K562 (cell line): ENCODE results near the gene TBRG1. TPM values are rescaled to one million over a fixed set of nuclear protein-coding genes. Genes with fewer than 3 reads are reported as not detected.
A peak's percentile ranks its signal among the peaks of the same experiment; 100 is the strongest.

Experiments used
- ATAC-seq: fragments of 200-7000 bp; cut with Tn5 transposase; 3 replicates; pipeline ENCODE4 v1.9.1; 2020; ENCODE audit warnings: moderate library complexity
- BruUV-seq: library from RNA; stranded (reverse); fragments of 400-500 nt; replicated peaks from 2 replicates; lab custom pipeline; 2021; lab: Mats Ljungman, UMichigan
- CTCF ChIA-PET: fragments of 300-600 bp; formaldehyde crosslinking; extraction: SDS; loops from one replicate; lab custom pipeline; 2021; ENCODE audit warnings: low intra/inter-chr PET ratio; lab: Yijun Ruan, JAX
- POLR2A ChIA-PET: fragments of 300-600, 350-650 bp; sonication (Branson Sonifier 250); formaldehyde crosslinking; extraction: SDS; loops from one replicate; lab custom pipeline; 2021; ENCODE audit warnings: antibody characterized with exemption, inconsistent platforms; lab: Yijun Ruan, JAX
- DNase-seq, 4 experiments: peaks; one replicate each; pipeline versions ENCODE4 v3.0.0 to v3.0.0-alpha.2; 2011 to 2018; ENCODE audit warnings: low spot score in 3 of 4, mixed read lengths in 3 of 4; ENCODE audit errors: extremely low read depth in 1 of 4
- FAIRE-seq: peaks from 2 replicates; lab custom pipeline; 2011; peaks lifted over from hg19 to GRCh38; lab: Jason Lieb, UNC
- H2AFZ ChIP-seq: 2 replicates; pipeline ENCODE4 v1.6.0; 2011; ENCODE audit warnings: low read depth, low read length, control low read depth, inconsistent platforms
- H3K27ac ChIP-seq: fragments of 200-600 bp; 3 replicates; pipeline ENCODE4 v1.8.0; 2011; ENCODE audit warnings: low read depth, mild to moderate bottlenecking, control low read depth, inconsistent platforms, low read length, moderate library complexity, mixed read lengths; ENCODE audit errors: extremely low read depth
- H3K27me3 ChIP-seq, 2 experiments: fragments of 300-600 bp in 1 of 2; 2 replicates in 1 of 2; 3 replicates in 1 of 2; pipeline versions ENCODE4 v1.6.0 to v1.8.0; 2011; ENCODE audit warnings: inconsistent platforms in 2 of 2, low read length in 2 of 2, mild to moderate bottlenecking in 1 of 2, mixed read lengths in 1 of 2, moderate library complexity in 1 of 2; ENCODE audit not compliant: control insufficient read depth in 2 of 2, insufficient read depth in 2 of 2
- H3K36me3 ChIP-seq: fragments of 300-600 bp; 3 replicates; pipeline ENCODE4 v1.8.0; 2011; ENCODE audit warnings: mild to moderate bottlenecking, low read length, inconsistent platforms; ENCODE audit not compliant: control insufficient read depth, insufficient read depth
- H3K4me1 ChIP-seq, 2 experiments: fragments of 200-600 bp in 1 of 2; replicated peaks in 1 of 2; 2 replicates in 1 of 2; 3 replicates in 1 of 2; pipeline versions ENCODE4 v1.5.1 to v1.8.0; 2011; ENCODE audit warnings: inconsistent platforms in 2 of 2, low read length in 2 of 2, mild to moderate bottlenecking in 1 of 2, mixed read lengths in 1 of 2, moderate library complexity in 1 of 2; ENCODE audit not compliant: control insufficient read depth in 2 of 2, insufficient read depth in 2 of 2
- H3K4me2 ChIP-seq: 2 replicates; pipeline ENCODE4 v1.6.1; 2011; ENCODE audit warnings: low read length, control low read depth, inconsistent platforms, mixed read lengths; ENCODE audit not compliant: insufficient read depth
- H3K4me3 ChIP-seq: fragments of 200-600 bp; sonication (generic), shearing (Covaris generic); 2 replicates; pipeline ENCODE4 v1.5.1; 2016; ENCODE audit warnings: control low read depth, inconsistent platforms
- H3K79me2 ChIP-seq: fragments of 200-600 bp; 3 replicates; pipeline ENCODE4 v1.8.0; 2011; ENCODE audit warnings: low read length, inconsistent platforms; ENCODE audit not compliant: control insufficient read depth, insufficient read depth
- H3K9ac ChIP-seq, 2 experiments: 2 replicates each; pipeline versions ENCODE4 v1.6.0 to v1.6.1; 2011; ENCODE audit warnings: low read depth in 2 of 2, low read length in 2 of 2, control low read depth in 1 of 2, inconsistent platforms in 1 of 2, mild to moderate bottlenecking in 1 of 2, mixed read lengths in 1 of 2; ENCODE audit not compliant: insufficient read depth in 1 of 2
- H3K9me1 ChIP-seq: one replicate; pipeline ENCODE4 v1.6.0; 2011; ENCODE audit warnings: inconsistent platforms, mild to moderate bottlenecking, low read length, moderate library complexity; ENCODE audit not compliant: control insufficient read depth, insufficient read depth
- H3K9me3 ChIP-seq: replicated peaks from 2 replicates; pipeline ENCODE4 v1.5.1; 2011; ENCODE audit warnings: low read depth, low read length, inconsistent platforms; ENCODE audit not compliant: control insufficient read depth, insufficient read depth
- H4K20me1 ChIP-seq: replicated peaks from 2 replicates; pipeline ENCODE4 v1.6.1; 2011; ENCODE audit warnings: low read length, inconsistent platforms, mixed read lengths; ENCODE audit not compliant: control insufficient read depth, insufficient read depth
- ATF7 ChIP-seq: fragments of 450-650 bp; IDR thresholded peaks from 2 replicates; pipeline ENCODE4 v1.7.1; 2014; ENCODE audit warnings: mild to moderate bottlenecking, moderate library complexity
- CLOCK ChIP-seq: fragments of 250-450 bp; sonication (Bioruptor Pico); IDR thresholded peaks from 2 replicates; pipeline ENCODE4 v1.4.0; 2020; ENCODE audit warnings: mild to moderate bottlenecking, moderate library complexity, borderline replicate concordance
- ETS1 ChIP-seq: conservative IDR thresholded peaks from 2 replicates; pipeline ENCODE4 v1.6.1; 2011; ENCODE audit warnings: low read depth, mild to moderate bottlenecking, low read length; ENCODE audit not compliant: control insufficient read depth
- ETV1 ChIP-seq: fragments of 450-650 bp; conservative IDR thresholded peaks from 2 replicates; pipeline ENCODE4 v1.6.1; 2016; ENCODE audit warnings: missing genetic modification characterization, control low read depth, low read depth, missing compliant biosample characterization
- HOMEZ ChIP-seq: fragments of 250-450 bp; sonication (Bioruptor Pico); IDR thresholded peaks from 2 replicates; pipeline ENCODE4 v1.4.0; 2020; ENCODE audit warnings: mild to moderate bottlenecking, moderate library complexity
- MXD1 ChIP-seq: fragments of 250-450 bp; sonication (Bioruptor Pico); IDR thresholded peaks from 2 replicates; pipeline ENCODE4 v1.8.0; 2021; ENCODE audit warnings: borderline replicate concordance, mild to moderate bottlenecking, moderate library complexity; ENCODE audit not compliant: poor library complexity, severe bottlenecking
- NCOA2 ChIP-seq, 2 experiments: fragments of 450-650 bp; IDR thresholded peaks; 2 replicates each; pipeline ENCODE4 v1.6.1; 2018; ENCODE audit warnings: mild to moderate bottlenecking in 2 of 2, moderate library complexity in 1 of 2; ENCODE audit not compliant: partially characterized antibody in 2 of 2
- SRSF9 ChIP-seq: fragments of 200-400 bp; formaldehyde crosslinking; IDR thresholded peaks from 2 replicates; pipeline ENCODE4 v1.6.1; 2017; ENCODE audit warnings: low read depth, low read length, borderline replicate concordance
- ZKSCAN8 ChIP-seq: fragments of 200-800 bp; sonication (Bioruptor generic); IDR thresholded peaks from 2 replicates; pipeline ENCODE4 v1.6.1; 2016; ENCODE audit warnings: missing genetic modification characterization, missing compliant biosample characterization
- ZNF668 ChIP-seq: fragments of 250-450 bp; sonication (Bioruptor Pico); IDR thresholded peaks from 2 replicates; pipeline ENCODE4 v1.8.0; 2022; ENCODE audit warnings: mild to moderate bottlenecking, inconsistent platforms
- ZNF766 ChIP-seq: fragments of 200-800 bp; sonication (Bioruptor generic); conservative IDR thresholded peaks from 2 replicates; pipeline ENCODE4 v1.6.1; 2016; ENCODE audit warnings: missing genetic modification characterization, missing compliant biosample characterization
- WGBS: fragments of 100-300 bp; shearing (Covaris generic); methylation state at CpG from one replicate; pipeline ENCODE4 v1.1.6; 2016; ENCODE audit warnings: low coverage, mixed read lengths; ENCODE audit not compliant: insufficient coverage; ENCODE audit errors: missing lambda C conversion rate; 5-methylcytosine and 5-hydroxymethylcytosine counted together
- in situ Hi-C: fragments of 300-500 bp; cut with MboI; formaldehyde crosslinking; loops from 4 replicates; pipeline ENCODE4 v1.15.0; 2018; ENCODE audit warnings: inconsistent platforms, mixed read lengths
- intact Hi-C: fragments of 100-400 bp; cut with micrococcal nuclease; formaldehyde crosslinking; loops from 2 replicates; pipeline ENCODE4 v1.14.2; 2022
- polyA plus RNA-seq, 8 experiments: library from polyadenylated mRNA; depleted of rRNA in 4 of 8; stranded (reverse) in 5 of 8; unstranded in 3 of 8; fragments of >200 nt; fragmentation: Nextera tagmentation in 2 of 8; fragmentation: Illumina TruSeq in 1 of 8; extraction: Ambion mirVana in 2 of 8; extraction: Trizol in 1 of 8; gene quantifications; 2 replicates each; pipeline versions ENCODE4 v1.2.1 to v1.2.3, GENCODE V29; 2011 to 2014; ENCODE audit warnings: inconsistent platforms in 1 of 8, missing spikeins in 1 of 8
- total RNA-seq, 7 experiments: library from RNA; depleted of rRNA in 6 of 7; stranded (reverse); fragments of >200 nt in 6 of 7; fragmentation: Illumina TruSeq in 2 of 7; extraction: Trizol in 2 of 7; gene quantifications; 2 replicates each; pipeline versions ENCODE4 v1.2.1 to v1.2.3, GENCODE V29; 2011 to 2021; ENCODE audit warnings: low replicate concordance in 1 of 7

TBRG1 gene
- total and polyA plus RNA-seq, 9 of the 15 experiments (the other 6 are each of a cell fraction or from before 2014, with no cell fraction given): 8.7 to 30.0 (median 20.2) TPM

- H2AFZ ChIP-seq: no peak overlapping the region
- H3K9me3 ChIP-seq: no peaks in the 10 kb centered on the region
- ATAC-seq: no peak
- H3K4me1 ChIP-seq: no peaks in the 10 kb centered on the region; a peak in 2 of 5 replicates
- no peaks in the 10 kb centered on the region for H4K20me1 ChIP-seq
- no peak for TF ChIP-seq ZNF766 (CRISPR knock-in tag)
- peak; percentile 32; the same call in 1 of the 2 replicates for TF ChIP-seq ETV1
- TF ChIP-seq HOMEZ (CRISPR knock-in tag): no peak
- no peak for TF ChIP-seq MXD1
- TF ChIP-seq ZKSCAN8 (CRISPR knock-in tag): peak; percentile 75; the same call in 1 of the 2 replicates
- TF ChIP-seq CLOCK: no peak
- 0 out of 2 replicates have a peak, but pooled peaks have one; percentile 23 for TF ChIP-seq ATF7
- no peak for TF ChIP-seq ETS1
- TF ChIP-seq SRSF9: no peak
- TF ChIP-seq ZNF668: no peak
- TF ChIP-seq NCOA2 (IDR thresholded peaks at IDR 0.05; ENCODE audit: partially characterized antibody in 2 of 2): no peak
- H3K4me3 ChIP-seq: no peak overlapping the region
- H3K9ac ChIP-seq: no peak overlapping the region
- ChIA-PET CTCF (no interaction called here), POLR2A (interaction anchor here (0.5 kb wide), 1 partner anchor 17 kb away, joined by 3 read pairs; the partner anchor contains the start of gene TBRG1)
- no peaks in the 10 kb centered on the region for H3K79me2 ChIP-seq
- BruUV-seq: no TSS peak
- no peaks in the 10 kb centered on the region for H3K9me1 ChIP-seq
- DNase-seq: no peak
- no peaks in the 10 kb centered on the region for H3K27me3 ChIP-seq
- in situ Hi-C loops: no loop called here
- FAIRE-seq: no peak
- no peak overlapping the region for H3K4me2 ChIP-seq
- 55% methylated on average over 3 of the region's 3 CpGs for WGBS
- intact Hi-C loops: no loop called here
- no peak overlapping the region for H3K27ac ChIP-seq
- no peaks in the 10 kb centered on the region for H3K36me3 ChIP-seq
Observed at GRCh38 chr11:124605719-124606118, 16.9 kb upstream of the TBRG1 start.
